ENCODE data around the gene EPAS1.

DNA sequence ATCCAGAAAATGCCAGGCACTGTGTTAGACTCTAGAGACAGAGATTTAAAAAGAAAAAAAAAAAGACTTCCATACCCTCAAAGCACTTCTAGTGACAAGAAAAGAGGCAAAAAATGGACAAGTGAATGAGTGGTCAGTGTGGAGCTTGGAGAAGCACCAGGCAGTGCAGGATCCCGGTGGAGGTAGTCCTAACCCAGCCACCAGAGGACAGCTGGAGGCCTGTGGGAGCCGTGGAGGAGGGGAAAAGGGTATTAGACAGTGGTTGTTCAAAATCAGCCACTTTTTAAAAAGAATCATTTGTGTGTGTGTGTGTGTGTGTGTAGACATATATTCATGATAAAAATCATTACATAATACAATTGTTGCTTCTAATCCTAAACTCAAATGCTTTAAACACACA is 32.8 kb upstream of the EPAS1 start:
- TF ChIP-seq POLR2A (IDR thresholded peaks at IDR 0.05) (no peak), CTCF (IDR thresholded peaks at IDR 0.05) (peak in 1 of 4 donors; percentile 5)
